IMR-90 (cell line): ENCODE results near the gene SNX5.

ENCODE experiments used
- CTCF ChIP-seq: conservative IDR thresholded peaks from 2 replicates; pipeline ENCODE4 v1.5.1; 2012; ENCODE audit warnings: mild to moderate bottlenecking, low read depth, low read length, improper control_type of control experiment
- POLR2A ChIP-seq: IDR thresholded peaks from 2 replicates; pipeline ENCODE4 v1.6.1; 2012; ENCODE audit warnings: mild to moderate bottlenecking, low read depth, low read length

DNA sequence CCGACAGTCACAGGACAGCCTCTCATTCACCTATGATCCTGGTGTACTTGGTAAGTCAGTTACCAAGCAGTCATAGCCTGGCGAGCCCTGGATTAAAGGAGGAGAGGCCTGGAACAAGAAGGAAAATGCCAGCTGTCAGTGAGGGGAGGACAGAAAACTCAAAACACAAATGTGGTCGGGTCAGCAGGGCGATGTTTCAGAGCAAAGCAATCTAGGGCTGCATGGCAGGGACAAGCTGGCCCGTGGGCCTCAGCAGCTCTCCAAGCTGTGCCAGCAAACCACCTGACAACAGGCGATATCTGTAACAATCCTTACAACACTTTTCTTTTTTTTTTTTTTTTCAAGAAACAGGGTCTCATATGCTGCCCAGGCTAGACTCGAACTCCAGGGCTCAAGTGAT, 40.5 kb upstream of the SNX5 start:
- TF ChIP-seq CTCF (no peak), POLR2A (no peak)
